Lung (tissue), 12 donors: ENCODE results near the gene MRPS17. TPM values are rescaled to one million over a fixed set of nuclear protein-coding genes. Genes with fewer than 3 reads are reported as not detected.

Source experiments
- ATAC-seq: fragments of 200-7000 bp; cut with Tn5 transposase; one replicate; pipeline ENCODE4 v1.9.1; 2020; ENCODE audit warnings: moderate number of reproducible peaks; ENCODE audit not compliant: insufficient read depth, low FRiP score
- DNase-seq, 3 donors: peaks; one replicate each; pipeline ENCODE4 v3.0.0-alpha.2; 2013 to 2017
- H3K27ac ChIP-seq, 2 donors: one replicate each; pipeline ENCODE4 v1.5.1; 2013; ENCODE audit warnings: mild to moderate bottlenecking in 2 of 2, moderate library complexity in 2 of 2, control low read depth in 1 of 2, inconsistent platforms in 1 of 2, low read depth in 1 of 2, low read length in 1 of 2
- H3K27me3 ChIP-seq, 3 donors: one replicate each; pipeline ENCODE4 v1.5.1; 2013; ENCODE audit warnings: low read length in 2 of 3; ENCODE audit not compliant: control insufficient read depth in 3 of 3, insufficient read depth in 3 of 3
- H3K36me3 ChIP-seq, 4 donors: one replicate each; pipeline ENCODE4 v1.5.1; 2013; ENCODE audit warnings: low read length in 4 of 4, mild to moderate bottlenecking in 1 of 4, moderate library complexity in 1 of 4; ENCODE audit not compliant: control insufficient read depth in 4 of 4, insufficient read depth in 4 of 4
- H3K4me1 ChIP-seq, 5 donors: one replicate each; pipeline ENCODE4 v1.5.1; 2013; ENCODE audit warnings: low read length in 5 of 5, mild to moderate bottlenecking in 2 of 5, moderate library complexity in 1 of 5; ENCODE audit not compliant: control insufficient read depth in 5 of 5, insufficient read depth in 5 of 5
- H3K4me3 ChIP-seq: one replicate; pipeline ENCODE4 v1.5.1; 2013; ENCODE audit warnings: mild to moderate bottlenecking, control low read depth, moderate library complexity
- H3K9ac ChIP-seq, 2 donors: one replicate each; pipeline ENCODE4 v1.5.1; 2013; ENCODE audit warnings: low read length in 2 of 2, control low read depth in 1 of 2; ENCODE audit not compliant: insufficient read depth in 1 of 2
- H3K9me3 ChIP-seq, 4 donors: one replicate each; pipeline ENCODE4 v1.5.1; 2013; ENCODE audit warnings: low read length in 3 of 4, mild to moderate bottlenecking in 1 of 4, moderate library complexity in 1 of 4; ENCODE audit not compliant: control insufficient read depth in 4 of 4, insufficient read depth in 3 of 4
- CTCF ChIP-seq: IDR thresholded peaks from 2 replicates; pipeline ENCODE4 v1.5.1; 2012; ENCODE audit warnings: mild to moderate bottlenecking; ENCODE audit errors: control extremely low read depth, extremely low read depth
- WGBS, 2 donors: extraction: QIAGEN DNeasy Blood & Tissue Kit; methylation state at CpG; one replicate each; pipeline ENCODE4 v1.1.7; 2013; 5-methylcytosine and 5-hydroxymethylcytosine counted together
- polyA plus RNA-seq, 2 donors: library from polyadenylated mRNA; stranded (reverse); fragments of 200-250 nt; gene quantifications; one replicate each; pipeline ENCODE4 v1.2.1, GENCODE V29; 2013
- total RNA-seq, 2 donors: library from RNA; depleted of rRNA in 1 of 2; stranded (reverse); fragments of >200 nt in 1 of 2; gene quantifications; one replicate each; pipeline ENCODE4 v1.2.1, GENCODE V29; 2014 to 2021
- donor health status: control.
- donor health status: control.
- donor health status: Bipolar disorder and iron deficiency.
- donor health status: healthy.
- donor health status: DM: yes; HTN: yes; CAD: no.

MRPS17 gene
- total and polyA plus RNA-seq, 4 donors, result 6.4 to 14.8 (median 12.6) TPM

- DNase-seq (no peak), ATAC-seq (no peak)
- 90 to 91% methylated on average over 4 of the region's 4 CpGs for WGBS, 2 donors
Observed at GRCh38 chr7:55957190-55957589, 5.5 kb downstream of the MRPS17 start.

GRCh38 chr7:55962014-55962413 lies 10.3 kb downstream of the MRPS17 start:
- no peaks in the 10 kb centered on the region for H3K27me3 ChIP-seq
- 81 to 85% methylated on average over 3 of the region's 3 CpGs for WGBS, 2 donors
- no peak overlapping the region for H3K27ac ChIP-seq
- H3K36me3 ChIP-seq, result peaks cover 0 to 4% (median 2%) of the 10 kb centered on the region in 4 donors
- no peak for TF ChIP-seq CTCF
- no peak overlapping the region for H3K9ac ChIP-seq
- no peak for DNase-seq
- ATAC-seq, result no peak
- H3K9me3 ChIP-seq, result no peaks in the 10 kb centered on the region
- no peak overlapping the region for H3K4me3 ChIP-seq
- peaks cover 2 to 7% (median 4%) of the 10 kb centered on the region in 5 donors for H3K4me1 ChIP-seq

More at GRCh38 chr7:55957190-55957589, 5.5 kb downstream of the MRPS17 start:
- Histone ChIP-seq H3K9me3 (no peaks in the 10 kb centered on the region), H3K9ac (no peak overlapping the region), H3K4me3 (no peak overlapping the region), H3K36me3 (peaks cover 0 to 8% (median 4%) of the 10 kb centered on the region in 4 donors), H3K27ac (no peak overlapping the region), H3K4me1 (no peaks in the 10 kb centered on the region), H3K27me3 (no peaks in the 10 kb centered on the region)
- TF ChIP-seq CTCF, result no peak

GRCh38 chr7:55963584-55964168 lies 12.0 kb downstream of the MRPS17 start:
- H3K27ac ChIP-seq, result peak overlapping the region; percentile 72 to 97
- H3K36me3 ChIP-seq, result peaks cover 0 to 9% (median 4%) of the 10 kb centered on the region in 4 donors
- no peaks in the 10 kb centered on the region for H3K9me3 ChIP-seq
- DNase-seq (no peak), ATAC-seq (no peak)
- H3K4me3 ChIP-seq, result peak overlapping the region; percentile 58
- peaks cover 4 to 7% (median 6%) of the 10 kb centered on the region in 5 donors for H3K4me1 ChIP-seq
- 76 to 82% methylated on average over 15 of the region's 15 CpGs for WGBS, 2 donors
- TF ChIP-seq CTCF, result no peak
- no peaks in the 10 kb centered on the region for H3K27me3 ChIP-seq
- no peak overlapping the region for H3K9ac ChIP-seq
